HG03432 (cell line): ENCODE results near the gene MAGI1.
"Not testable (repeated sequence)": the region's sequence is repeated elsewhere in the genome, so short reads cannot be mapped to it uniquely, and the experiment has no call there.

Experiments
- ATAC-seq: cut with Tn5 transposase; IDR thresholded peaks from one replicate; pipeline ENCODE4 v1.9.1; 2021; ENCODE audit warnings: mild to moderate bottlenecking, moderate library complexity; ENCODE audit not compliant: unreplicated experiment

The MAGI1 gene

DNA sequence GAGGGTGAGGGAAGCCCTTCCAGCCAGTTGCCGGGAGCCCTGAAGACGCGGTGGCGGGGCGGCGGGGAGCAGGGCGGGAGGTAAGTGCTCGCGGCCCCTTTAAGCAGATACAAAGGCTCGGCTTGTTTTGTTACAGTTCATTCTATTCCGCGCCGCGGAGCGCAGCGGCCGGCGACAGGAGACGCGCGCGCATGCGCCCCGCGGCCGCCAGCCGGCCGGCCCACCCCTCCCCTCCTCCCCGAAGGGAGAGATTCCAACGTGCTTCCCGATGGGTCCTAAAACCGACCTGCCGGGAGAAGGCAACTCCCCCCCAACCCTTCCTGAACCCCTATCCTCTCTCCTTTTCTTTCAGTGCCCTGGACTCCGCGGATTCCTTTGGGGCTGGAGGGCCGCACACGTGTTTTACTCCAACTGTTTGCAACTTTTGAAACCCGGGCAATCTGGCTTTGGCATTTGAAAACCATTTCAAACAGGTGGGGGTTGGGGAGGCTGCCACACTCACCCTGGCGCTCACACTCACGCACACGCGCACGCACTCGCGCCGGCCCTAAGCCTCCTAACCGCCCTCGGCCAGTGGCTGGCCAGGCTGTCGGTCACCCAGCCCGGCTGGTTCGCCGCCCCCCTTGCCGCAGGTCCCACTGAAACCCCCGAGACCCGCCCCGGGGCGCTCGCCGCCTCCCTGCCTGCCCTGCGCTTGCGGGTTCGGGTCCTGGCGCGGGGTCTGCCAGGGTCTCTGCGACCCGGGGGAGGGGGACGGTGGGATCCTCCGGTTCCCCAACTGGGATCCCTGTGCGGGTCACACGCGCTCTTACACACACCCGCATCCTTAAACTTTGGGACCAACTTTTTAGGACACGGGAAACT is at the start of gene MAGI1:
Gene MAGI1 (minus strand): TSS at position 193 of the 864 bp plus-strand sequence. CDS start 610 bp downstream, outside the sequence.
- ATAC-seq: peak; percentile 88

DNA sequence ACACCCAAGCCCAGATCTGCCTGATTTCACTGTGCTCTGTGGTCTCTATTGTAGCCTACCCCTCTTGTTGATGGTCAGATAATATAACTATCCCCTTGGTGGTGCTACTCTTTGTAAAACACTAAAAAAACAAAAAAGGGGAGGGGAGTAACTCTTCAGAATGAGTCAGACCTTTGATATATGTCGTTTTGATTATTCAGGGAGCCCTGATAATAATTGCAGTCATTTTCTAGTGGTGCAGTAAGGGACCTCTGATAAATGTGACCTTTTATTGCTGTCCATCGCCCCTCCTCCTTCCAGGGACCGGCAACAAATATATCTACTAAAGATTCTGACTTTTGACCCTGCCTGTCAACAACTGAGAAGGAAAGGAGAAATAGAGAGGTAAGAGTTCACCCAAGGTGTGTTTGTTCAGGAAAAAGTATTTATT is 45.1 kb upstream of the MAGI1 start:
- no peak for ATAC-seq

DNA sequence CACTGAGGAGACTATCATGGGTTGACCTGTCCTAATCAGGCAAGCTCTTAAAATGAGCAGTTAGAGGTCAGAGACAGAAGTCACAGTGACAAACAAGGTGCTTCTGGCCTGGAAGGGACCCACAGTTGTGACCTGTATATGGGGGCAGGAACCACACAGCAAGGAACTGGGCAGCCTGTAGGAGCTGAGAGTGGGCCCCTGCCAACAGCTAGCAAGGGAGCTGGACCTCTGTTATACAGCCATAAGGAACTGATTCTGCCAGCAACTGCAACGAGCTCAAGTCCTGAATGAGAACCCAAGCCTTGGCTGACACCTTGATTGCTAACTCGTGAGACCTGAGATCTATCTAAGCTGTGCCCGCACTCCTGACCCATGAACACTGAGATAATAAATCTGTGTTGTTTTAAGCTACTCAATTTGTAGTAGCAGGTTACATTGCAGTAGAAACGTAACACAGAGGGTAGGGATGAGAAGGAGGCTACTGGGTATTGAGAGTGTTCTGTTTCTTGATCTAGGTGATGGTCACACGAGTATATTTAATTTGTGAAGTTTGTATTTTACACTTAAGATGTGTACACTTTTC is 44.5 kb upstream of the MAGI1 start:
- no peak for ATAC-seq

DNA sequence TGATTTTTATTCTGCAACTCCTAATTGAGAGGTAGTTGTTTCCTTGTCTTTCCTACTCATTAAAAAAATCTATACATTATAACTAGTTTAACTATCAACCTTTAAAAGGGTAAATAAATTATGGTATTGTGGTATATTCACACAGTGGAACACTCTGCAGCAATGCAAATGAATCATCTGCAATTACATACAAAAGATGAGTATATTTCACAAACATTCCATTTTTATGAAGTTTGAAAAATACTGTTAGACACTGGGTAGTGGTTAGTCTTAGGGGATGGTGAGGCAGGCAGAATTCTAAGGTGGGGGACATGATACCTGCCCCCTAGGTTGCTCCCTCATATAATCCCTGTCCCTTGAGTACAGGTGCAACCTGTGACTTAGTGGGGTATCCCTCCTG is 44.0 kb upstream of the MAGI1 start:
- no peak for ATAC-seq

DNA sequence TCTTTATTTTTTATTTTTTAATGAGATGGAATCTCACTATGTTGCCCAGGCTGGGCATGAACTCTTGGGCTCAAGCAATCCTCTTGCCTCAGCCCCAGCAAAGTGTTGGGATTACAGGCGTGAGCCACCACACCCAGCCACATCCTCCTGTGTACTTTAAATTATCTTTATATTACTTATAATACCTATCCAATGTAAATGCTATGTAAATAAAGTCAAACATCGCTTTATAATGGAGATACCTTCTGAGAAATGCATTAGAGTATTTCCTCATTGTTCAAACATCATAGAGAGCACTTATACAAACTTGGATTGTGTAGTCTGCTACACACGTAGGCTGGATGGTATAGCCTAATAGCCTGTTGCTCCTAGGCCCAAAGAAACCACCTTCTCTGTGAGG is 41.4 kb upstream of the MAGI1 start:
- ATAC-seq: no peak

DNA sequence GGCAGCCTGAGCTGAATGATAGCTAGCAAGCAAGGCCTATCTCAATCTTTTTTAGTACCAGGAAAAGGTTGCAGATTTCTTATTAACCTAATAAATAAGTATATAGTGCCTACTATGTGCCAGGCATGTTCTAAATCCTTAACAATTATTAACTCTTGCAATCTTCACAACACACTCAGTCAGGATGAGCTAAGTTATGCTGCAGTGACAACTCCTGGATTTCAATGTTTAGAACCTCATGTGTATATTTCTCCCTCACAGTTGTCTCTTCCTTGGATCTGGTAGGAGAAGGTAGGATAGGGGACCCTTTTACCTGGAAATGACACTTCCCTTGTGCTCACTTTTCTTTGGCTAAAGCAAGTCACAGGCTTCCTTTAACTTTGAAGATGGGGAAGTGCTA is 39.3 kb upstream of the MAGI1 start:
- no peak for ATAC-seq

DNA sequence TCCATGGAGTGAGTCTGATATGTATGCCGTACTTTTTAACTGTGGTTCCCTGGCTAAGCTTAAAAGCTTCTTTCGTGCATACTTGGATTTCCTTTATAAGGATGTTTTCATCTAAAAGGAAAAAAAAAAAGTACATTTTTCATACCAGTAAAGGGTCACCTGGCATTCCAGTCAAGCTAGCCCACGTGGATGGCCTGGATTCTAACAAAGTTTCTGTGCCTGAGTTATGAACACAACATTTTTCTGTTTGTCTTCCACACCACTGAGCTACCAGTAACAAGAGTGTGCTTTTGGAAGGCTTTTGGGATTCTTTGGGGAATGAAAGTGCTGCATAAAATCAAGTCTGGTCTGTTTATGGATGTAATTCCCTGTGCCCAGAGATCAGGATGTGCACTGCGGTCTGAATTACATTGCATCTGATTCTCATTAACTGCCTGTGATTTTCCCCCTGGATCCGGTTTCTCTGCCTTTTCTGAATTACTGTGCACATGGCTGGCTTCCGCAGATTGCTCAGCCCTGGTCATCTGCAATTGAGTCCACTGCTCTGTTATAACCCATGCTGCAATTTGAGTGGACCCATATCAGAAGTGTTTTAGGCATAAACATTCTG is 38.2 kb upstream of the MAGI1 start:
- no peak for ATAC-seq

DNA sequence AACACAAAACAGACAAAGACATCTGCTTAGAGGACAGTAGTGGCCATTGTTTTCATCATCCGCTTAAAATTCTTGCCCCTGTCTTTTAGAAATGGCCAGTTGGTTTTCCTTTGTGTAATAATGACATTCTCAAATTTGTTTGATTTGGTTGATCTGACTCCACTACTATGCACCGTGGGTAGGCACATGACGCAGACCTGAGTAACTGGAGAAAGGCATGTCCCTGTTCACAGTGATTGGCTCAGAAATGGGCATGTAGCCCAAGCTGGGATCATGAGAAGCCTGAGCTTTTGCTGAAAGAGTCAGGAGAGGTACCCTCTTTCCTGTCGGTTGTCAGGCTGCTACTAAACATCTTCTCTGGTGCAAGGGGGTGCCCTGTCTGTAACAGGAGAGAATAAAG is 36.6 kb upstream of the MAGI1 start:
- no peak for ATAC-seq

DNA sequence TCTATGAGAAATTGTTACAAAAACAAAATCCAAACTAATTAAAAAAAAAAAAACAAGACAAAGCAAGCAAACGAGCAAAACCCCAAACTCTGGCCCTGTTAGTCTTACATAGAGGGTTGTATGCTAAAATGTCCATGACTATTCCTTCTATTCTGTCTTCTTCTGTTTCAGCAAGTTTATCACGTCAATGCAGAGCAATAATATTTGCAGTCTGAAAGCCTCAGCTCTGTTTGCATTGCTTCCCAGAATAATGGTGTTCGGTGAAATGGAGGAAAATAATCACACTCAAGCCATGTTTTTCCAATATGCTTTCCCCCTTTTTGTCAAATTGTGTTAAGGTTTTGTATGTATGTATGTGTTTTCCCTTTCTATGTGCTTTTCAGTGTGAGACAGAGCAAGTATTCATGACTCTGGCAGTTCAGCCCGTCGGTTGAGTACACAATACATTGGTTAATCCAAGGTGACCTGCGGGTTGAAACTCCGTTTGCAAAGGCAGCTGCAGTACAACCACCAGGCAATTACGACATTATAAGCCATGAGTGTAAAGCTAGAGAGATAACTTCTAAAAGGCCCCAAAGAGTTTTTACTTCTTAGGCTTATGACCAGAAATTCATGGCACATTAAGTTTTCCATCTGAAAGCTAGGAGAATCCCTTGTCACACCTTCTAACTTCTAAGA is 34.9 kb upstream of the MAGI1 start:
- ATAC-seq: no peak

DNA sequence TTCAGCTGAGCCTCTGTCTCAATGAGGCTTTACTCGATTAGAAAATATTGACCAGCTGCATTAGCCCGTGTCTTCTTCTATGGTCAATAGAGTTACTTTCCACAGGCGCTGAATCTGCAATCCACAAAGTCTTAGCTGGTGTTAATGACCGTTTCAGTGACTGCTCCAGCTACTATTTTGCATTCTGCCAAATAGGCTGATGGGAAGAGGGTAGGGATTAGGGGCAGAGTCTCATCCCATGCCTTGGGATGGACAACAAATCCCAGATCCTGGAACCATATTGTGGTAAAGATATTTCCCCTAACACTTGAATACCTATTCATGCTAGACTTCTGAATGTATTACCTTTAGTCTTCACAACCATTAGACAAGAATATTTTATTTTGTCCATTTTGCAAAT is 29.5 kb upstream of the MAGI1 start:
- ATAC-seq: no peak

DNA sequence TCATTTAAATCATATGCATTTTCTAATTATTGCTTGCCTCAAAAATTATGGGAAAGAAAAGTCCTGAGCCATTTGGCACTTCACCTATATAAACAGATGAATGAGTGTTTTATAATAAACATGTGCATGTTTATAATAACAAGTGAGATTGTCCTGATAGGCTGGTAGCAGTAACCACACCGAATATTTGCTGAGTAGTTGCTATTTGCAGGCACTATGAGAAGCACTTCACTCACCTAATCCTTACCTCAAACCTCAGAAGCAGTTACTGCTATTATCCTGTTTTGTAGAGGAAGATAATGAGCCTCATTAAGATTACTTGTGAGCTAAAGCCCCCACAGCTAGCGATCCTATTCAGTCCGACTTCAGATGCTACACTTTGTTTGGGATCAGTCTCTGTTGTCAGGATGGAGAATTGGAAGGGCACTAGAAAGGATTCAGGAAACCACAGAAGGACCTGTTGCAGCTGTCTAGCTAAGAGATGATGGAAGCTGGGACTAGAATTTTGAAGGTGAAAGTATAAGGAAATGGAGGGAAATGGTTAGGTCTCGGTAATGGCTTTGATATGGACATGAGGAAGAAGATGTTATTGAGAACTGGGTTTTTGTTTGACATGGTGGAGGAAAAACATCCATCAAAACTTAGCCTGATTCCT is 28.4 kb upstream of the MAGI1 start:
- no peak for ATAC-seq

DNA sequence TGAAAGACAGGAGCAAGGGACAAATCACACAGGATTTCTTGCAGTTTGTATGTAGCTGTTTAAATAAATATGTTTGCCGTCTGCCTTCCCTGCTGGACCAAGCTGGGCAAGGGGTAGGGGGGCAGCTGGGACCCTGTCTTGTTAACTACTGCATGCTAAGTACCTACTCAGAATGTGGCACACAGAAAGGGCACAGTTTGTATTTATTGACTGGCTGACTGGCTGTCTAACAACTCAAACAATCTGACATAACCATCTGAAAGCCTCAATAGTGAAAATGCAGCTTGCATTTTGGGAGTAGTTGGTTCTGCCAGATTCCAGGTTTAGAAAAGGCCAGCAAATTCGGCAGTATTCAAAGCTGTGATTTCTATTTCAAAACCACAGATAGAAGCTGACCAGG is 16.6 kb upstream of the MAGI1 start:
- ATAC-seq: no peak

DNA sequence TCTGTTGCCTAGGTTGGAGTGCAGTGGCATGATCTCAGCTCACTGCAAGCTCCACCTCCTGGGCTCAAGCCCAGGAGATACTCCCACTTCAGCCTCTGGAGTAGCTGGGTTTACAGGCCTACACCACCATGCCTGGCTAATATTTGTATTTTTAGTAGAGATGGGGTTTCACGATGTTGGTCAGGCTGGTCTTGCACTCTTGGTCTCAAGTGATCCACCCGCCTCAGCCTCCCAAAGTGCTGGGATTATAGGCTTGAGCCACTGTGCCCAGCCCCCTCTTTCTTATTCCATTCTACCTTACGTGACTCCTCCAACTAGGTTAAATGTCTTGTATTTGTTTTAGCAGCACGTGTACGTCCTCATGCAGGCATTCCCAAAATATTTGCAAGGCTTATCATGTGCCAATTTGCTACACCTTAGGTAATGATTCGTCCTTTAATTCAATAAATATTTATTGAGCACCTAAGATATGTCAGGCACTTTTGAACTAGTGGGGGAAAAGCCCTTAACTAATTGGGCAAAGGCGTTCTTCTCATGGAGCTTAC is 14.9 kb upstream of the MAGI1 start:
- no peak for ATAC-seq

DNA sequence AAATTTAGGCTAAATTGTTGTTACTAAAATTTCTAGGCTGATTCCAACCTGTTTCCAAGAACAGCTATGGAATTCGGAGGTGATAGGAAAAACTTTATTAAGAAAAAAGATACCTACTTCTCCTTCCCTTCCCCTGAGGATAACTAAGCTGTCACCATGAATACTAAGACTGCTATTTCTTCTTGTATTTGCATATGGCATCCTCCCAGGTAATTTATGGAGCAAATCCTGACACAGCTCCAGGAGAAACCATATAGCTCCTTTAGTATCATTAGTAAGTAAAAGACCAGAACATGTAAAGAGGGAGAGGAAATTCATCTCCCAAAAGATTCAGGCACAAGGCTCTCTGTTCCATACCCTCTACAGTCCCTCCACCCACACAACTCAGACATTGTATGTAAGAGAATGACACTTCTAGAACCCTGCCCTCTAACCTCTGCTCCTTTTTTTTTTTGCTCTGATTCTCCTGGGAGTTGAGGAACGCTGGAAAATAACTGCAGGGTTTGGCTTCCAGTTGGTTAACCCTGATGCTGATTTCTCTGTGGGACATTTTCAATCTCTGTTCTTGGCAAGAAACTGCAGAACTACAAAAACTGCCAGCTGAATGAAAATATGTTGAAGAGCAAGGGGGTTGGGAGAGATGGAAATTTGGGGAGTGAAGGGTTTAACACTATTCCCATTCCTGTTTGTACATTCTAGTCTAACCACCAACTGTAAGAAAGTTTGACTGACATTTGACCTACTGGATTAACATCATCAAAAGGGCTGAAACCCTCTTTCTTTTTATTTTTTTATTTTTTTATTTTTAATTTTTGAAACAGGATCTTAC is 14.2 kb upstream of the MAGI1 start:
- no peak for ATAC-seq

DNA sequence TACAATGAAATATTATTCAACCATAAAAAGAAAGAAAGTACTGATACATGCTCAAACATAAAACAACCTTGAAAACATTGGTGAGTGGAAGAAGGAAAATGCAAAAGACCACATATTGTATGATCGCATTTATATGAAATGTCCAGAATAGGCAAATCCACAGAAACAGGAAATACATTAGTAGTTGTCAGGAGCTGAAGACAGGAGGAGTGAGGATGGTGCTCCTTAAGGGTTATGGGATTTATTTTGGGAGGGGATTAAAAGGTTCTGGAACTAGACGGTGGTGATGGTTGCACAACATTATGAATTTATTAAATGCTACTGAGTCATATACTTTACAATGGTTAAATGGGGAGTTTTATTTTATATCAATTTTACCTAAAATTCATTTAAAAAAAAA is 12.1 kb upstream of the MAGI1 start:
- ATAC-seq: no peak

DNA sequence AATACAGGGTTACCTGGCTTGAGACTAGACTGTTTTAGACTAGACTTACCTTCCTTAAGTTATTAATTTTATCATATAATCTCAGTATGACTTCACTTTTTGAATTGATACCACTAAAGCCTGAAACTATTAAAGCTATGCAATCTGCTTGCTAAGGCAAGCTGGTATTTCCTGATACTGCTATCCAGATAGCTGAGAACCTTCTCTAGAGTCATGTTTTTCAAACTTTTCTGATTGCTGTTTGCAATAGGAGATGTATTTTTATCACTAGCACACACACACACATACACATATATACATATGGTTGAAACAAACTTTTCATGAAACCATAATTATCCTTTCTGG is 9.3 kb upstream of the MAGI1 start:
- no peak for ATAC-seq

DNA sequence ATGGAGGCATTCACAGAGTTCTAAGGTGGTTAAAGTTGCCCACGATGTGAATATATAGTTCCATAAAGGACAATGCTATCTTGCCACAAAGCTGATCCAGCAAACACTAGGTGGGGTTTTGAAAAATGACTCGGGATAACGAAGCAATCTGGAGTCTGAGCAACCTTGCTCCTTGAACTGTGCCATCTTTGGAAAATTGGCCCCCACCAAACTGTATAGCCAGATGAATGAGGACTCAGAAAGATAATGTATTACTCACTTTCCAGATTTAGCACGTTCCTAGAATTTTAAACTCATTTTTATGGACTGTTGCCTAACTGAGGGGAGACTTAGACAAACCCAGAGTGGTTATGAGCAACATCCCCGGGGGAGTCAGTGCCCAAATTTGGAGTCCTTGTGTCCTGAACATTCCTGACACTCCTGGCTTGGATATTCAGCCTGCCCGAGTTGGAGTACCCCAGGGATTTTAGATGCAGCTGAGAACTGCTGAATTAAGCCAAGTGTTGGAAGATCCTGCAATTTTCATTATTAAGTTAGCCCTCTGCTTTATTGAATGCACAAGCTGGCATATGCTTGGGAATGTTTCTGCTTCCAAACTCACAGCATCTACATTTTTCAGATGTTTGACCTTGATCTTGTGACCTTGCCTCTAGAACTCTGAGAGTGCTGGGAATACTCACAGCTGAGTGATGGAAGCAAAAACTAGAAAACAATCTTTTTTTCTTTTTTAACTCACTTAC is 8.8 kb upstream of the MAGI1 start:
- ATAC-seq: no peak

DNA sequence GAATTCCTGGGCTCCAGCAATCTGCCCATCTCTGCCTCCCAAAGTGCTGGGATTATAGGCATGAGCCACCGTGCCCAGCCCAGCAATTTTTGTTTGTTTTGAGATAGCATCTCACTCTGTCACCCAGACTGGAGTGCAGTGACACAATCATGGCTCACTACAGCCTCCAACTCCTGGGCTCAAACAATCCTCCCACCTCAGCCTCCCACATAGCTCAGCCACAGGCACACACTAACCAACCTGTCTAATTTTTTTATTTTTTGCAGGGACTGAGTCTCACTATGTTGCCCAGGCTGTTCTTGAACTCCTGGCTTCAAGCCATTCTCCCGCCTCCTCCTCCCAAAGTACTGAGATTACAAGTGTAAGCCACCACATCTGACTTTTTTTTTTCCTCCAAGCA is 7.6 kb upstream of the MAGI1 start:
- not testable (repeated sequence) for ATAC-seq

DNA sequence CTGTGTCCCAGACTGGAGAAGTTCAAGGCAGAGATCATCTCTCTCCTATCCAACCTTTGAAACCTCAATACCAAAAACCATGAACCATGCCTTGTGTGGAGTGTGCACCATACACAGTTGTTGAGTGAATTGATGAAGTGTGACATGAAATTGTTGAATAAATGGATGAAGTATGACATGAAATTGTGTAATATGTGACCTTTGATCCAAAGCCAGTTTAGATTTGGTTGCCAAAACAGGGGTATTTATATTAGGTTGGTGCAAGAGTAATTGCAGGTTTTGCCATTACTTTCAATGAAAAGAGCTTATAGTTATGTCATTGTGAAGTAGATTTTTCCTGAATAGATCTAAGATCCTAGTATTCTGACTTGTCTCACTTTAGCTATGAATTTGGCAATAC is 3.1 kb upstream of the MAGI1 start:
- no peak for ATAC-seq
